ENCODE data around the gene ARID2.

The ARID2 gene

GRCh38 chr12:45730348-45731189 is 1.1 kb downstream of the ARID2 start:
- peak overlapping the region; percentile 99 for H3K27ac ChIP-seq
- ChIA-PET CTCF (interaction anchor here (0.6 kb wide), 2 partner anchors 26 to 274 kb away, joined by 3 read pairs; no protein-coding TSS in a partner anchor), POLR2A (ENCODE audit: low non-redundant PET) (interaction anchor here (0.6 kb wide), 1 partner anchor 262 kb away, joined by 5 read pairs; no protein-coding TSS in a partner anchor)
- DNase-seq (ENCODE audit: low spot score) = peak; percentile 11
- TF ChIP-seq, protein P1, sequence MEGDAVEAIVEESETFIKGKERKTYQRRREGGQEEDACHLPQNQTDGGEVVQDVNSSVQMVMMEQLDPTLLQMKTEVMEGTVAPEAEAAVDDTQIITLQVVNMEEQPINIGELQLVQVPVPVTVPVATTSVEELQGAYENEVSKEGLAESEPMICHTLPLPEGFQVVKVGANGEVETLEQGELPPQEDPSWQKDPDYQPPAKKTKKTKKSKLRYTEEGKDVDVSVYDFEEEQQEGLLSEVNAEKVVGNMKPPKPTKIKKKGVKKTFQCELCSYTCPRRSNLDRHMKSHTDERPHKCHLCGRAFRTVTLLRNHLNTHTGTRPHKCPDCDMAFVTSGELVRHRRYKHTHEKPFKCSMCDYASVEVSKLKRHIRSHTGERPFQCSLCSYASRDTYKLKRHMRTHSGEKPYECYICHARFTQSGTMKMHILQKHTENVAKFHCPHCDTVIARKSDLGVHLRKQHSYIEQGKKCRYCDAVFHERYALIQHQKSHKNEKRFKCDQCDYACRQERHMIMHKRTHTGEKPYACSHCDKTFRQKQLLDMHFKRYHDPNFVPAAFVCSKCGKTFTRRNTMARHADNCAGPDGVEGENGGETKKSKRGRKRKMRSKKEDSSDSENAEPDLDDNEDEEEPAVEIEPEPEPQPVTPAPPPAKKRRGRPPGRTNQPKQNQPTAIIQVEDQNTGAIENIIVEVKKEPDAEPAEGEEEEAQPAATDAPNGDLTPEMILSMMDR (conservative IDR thresholded peaks at IDR 0.05; ENCODE audit: low read depth) = no peak

GRCh38 chr12:45731190-45731775 is 1.8 kb downstream of the ARID2 start:
- POLR2A ChIA-PET (ENCODE audit: low non-redundant PET) = no interaction called here
- CTCF ChIA-PET = no interaction called here
- TF ChIP-seq, protein P1 (conservative IDR thresholded peaks at IDR 0.05; ENCODE audit: low read depth) = no peak

DNA sequence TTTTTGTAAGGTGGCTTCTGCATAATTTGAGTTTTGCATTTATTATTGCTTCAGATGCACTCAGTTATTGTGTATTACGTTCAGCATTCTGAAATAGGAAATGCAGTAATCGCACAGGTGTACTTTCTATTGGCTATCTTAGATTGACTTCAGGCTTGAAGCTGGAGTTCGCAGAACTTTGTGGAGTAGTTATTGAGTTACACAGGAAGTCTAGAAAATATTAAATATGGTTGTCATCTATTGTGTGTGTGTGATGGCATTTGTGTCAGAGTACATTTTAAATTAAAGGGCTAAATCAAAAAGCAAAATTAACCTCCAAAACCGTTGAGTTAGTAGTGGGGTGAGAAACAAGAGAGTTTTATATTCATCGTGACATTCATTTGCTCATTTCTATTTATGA is 2.7 kb downstream of the ARID2 start:
- no peak for DNase-seq (ENCODE audit: low spot score)
- TF ChIP-seq, protein P1 (conservative IDR thresholded peaks at IDR 0.05; ENCODE audit: low read depth) = no peak
- POLR2A ChIA-PET (ENCODE audit: low non-redundant PET) = no interaction called here
- CTCF ChIA-PET = interaction anchor here (0.5 kb wide), 1 partner anchor 13 kb away, joined by 3 read pairs; no protein-coding TSS in a partner anchor
- no peak overlapping the region for H3K27ac ChIP-seq

More at GRCh38 chr12:45731190-45731775, 1.8 kb downstream of the ARID2 start:
- no peak overlapping the region for H3K27ac ChIP-seq
- DNase-seq (ENCODE audit: low spot score) = no peak

GRCh38 chr12:45732936-45733335 is 3.4 kb downstream of the ARID2 start:
- H3K27ac ChIP-seq = no peak overlapping the region
- ChIA-PET POLR2A (ENCODE audit: low non-redundant PET) (no interaction called here), CTCF (no interaction called here)
- DNase-seq (ENCODE audit: low spot score) = no peak
- TF ChIP-seq, protein P1 (conservative IDR thresholded peaks at IDR 0.05; ENCODE audit: low read depth) = no peak

DNA sequence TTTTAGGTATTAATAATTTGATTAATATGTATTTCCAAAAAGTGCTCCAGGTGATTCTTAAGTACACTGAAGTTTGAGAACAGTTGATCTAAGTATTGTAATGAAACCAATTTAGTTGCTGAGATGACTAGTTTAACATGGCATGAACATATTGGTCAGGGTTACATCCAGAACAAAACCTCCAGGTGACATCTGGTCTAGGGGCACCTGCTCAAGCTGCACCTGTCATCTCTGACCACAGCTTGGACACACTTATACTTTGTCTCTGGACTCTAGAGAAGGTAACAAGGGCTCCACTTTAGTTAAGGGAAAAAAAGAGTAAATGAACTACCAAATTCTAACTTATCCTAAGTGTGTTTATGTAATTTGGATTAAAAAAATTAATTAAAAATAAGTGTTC is 8.1 kb downstream of the ARID2 start:
- DNase-seq (ENCODE audit: low spot score) = no peak
- TF ChIP-seq, protein P1 (conservative IDR thresholded peaks at IDR 0.05; ENCODE audit: low read depth) = no peak
- ChIA-PET POLR2A (ENCODE audit: low non-redundant PET) (no interaction called here), CTCF (interaction anchor here (0.5 to 0.7 kb wide), 2 partner anchors 146 to 1226 kb away, joined by 3 to 4 read pairs; no protein-coding TSS in a partner anchor)
- H3K27ac ChIP-seq = no peak overlapping the region

GRCh38 chr12:45742590-45742989 is 13.1 kb downstream of the ARID2 start:
- POLR2A ChIA-PET (ENCODE audit: low non-redundant PET) = no interaction called here
- TF ChIP-seq, protein P1 (conservative IDR thresholded peaks at IDR 0.05; ENCODE audit: low read depth) = no peak
- H3K27ac ChIP-seq = no peak overlapping the region
- CTCF ChIA-PET = interaction anchor here (0.8 kb wide), 1 partner anchor 267 kb away, joined by 4 read pairs; no protein-coding TSS in a partner anchor
- DNase-seq (ENCODE audit: low spot score) = no peak

Measured in RWPE1 (cell line).